Limb (tissue), 2 donors: ENCODE measurements around the gene RPP40.

Experiments used
- DNase-seq, 2 donors: peaks; one replicate each; pipeline ENCODE4 v3.0.0-alpha.2; 2016; ENCODE audit errors: extremely low spot score in 2 of 2

The RPP40 gene

DNA sequence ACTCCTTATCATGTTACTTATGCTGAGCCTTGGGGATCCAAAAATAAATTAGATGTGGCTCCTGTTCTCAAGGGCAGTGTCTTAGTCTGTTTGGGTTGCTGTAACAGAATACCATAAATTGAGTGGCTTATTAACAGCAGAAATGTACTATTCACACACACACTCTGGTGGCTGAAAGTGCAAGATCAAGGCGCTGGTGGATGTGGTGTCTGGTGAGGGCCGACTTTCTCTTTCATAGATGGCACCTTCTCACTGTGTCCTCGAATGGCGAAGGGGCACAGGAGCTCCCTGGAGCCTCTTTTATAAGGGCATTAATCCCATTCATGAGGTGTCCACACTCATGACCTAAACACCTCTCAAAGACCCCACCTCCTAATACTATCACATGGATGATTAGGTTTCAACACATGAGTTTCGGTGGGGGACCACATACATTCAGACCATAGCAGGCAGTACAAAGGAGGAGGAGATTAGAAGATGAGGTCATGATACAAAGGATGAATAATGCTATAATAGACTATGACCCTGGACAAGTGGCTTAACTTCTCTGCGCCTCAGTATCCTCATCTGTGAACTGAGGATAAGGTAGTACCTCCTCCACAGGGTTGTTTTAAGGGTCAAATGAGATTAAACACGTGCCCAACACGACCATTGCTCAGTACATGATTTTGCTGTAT is 34.1 kb downstream of the RPP40 start:
- DNase-seq: no peak

DNA sequence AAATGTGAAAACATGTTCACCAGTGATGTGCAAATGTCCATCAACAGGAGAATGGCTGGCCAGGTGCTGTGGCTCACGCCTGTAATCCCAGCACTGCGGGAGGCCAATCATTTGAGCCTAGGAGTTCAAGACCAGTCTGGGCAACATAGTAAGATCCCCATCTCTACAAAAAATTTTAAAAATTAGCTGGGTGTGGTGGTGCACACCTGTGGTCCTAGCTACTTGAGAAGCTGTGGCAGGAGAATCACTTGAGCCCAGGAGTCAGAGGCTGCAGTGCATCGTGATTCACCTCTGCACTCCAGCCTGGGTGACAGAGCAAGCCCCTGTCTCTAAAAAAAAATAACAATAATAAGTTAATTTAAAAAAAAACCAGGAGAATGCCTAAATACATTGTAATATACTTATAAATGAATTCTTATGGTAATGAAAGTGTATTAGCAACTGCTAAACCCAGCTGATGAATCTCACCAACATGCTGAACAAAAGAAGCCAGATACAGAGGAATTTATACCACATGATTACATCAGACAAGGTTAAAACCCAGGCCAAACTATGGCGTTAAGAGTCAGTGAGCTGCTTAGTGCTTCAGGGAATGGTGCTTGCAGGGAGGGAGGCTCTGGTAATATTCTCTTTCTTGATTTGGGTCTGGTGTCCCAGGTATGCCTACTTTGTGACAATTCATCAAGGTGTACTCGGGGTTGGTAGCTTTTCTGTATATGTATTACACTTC is 36.4 kb downstream of the RPP40 start:
- no peak for DNase-seq

DNA sequence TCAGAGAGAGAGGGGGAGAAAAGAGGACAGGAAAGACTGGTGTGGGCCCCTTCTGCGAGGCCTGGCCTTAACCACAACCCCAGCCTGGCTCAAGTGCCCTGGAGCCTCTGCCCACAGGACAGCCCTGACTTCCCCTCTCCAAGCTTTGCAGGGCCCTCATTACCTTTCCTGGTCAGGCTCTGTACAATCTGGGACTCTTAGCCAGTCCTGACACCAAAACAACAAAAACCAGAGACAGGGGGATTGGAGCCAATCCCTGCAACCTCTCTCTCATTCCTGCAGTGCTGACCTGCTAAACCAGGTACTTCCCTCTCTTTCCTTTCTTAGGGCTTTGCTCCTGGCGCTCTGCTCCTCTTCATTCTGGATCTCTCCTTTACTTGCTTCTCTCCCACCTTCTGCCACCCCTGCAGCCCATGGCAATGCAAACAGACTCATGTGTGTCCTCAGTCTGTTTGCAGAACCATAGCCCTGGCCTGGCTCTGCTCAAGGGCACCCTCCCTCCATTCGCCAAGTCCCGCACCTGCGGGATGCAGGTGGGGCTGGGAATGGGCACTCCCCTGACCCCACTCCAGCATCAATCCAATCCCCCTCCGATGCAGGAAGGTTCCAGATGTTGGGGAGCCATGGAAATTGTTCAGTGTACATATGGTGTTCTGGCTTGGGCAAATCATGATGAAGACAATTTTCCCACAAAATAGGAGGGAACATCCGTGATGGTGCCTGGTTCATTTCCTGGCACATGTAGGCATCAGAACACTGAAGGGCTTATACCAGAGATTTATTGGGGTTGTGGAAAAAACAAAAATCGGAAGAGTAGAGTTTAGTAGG is 38.1 kb downstream of the RPP40 start:
- no peak for DNase-seq

DNA sequence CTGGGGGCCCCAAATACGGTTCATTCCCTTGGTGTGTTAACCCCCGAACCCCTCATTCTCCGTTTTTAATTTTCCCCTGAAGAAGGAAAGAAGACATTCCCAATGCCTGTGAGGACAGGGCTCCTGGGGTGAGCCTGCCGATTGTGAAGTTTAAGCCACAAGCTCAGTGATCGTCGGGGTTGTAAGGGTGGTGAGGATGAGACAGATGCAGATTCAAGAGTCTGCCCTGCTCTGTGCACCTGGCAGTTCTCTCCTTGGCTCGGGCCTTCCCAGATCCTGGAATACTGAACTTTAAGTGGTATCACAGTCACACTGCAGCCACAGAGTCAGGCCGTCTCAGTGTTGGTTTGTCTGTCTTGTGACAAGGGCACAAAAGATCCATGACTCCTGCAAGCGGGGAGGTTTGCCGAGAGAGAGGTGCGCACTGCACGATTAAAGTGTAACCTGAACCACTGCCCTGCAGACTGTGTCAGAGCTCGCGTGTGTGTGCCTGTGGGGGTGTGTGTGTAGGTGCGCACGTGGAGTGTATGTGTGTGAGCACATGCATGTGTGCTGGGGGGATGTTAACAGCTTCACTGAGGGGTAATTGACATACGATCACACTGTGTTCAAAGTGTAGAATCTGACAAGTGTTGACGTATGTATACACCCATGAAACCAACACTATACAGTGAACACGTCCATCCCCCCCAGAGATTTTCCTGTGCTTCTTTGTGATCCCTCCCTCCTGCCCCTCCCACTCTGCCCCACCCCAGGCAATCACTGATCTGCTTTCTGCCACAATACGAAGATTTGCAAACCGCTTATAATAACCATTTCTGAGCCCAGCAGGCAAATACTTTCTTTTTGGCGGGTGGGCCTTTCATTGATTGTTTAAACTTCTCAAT is 38.9 kb downstream of the RPP40 start:
- DNase-seq: no peak

DNA sequence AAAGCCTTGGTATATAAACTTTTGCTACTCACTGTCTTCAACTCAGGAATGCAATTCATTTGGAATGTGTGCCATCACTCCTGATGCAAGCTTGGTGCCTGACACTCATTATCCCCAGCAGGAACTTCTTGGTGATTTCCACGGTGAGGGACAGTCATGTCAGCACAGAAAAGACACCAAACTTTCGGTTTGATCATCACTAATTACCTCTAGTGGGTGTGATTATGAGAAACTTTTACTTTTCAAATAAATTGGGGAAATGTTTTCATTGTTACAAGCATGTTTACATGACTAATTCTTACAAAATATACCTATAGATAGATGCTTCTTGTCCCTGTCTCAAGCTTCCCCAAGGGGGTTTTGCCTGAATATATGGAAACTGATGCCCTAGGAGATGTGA is 40.9 kb downstream of the RPP40 start:
- no peak for DNase-seq

DNA sequence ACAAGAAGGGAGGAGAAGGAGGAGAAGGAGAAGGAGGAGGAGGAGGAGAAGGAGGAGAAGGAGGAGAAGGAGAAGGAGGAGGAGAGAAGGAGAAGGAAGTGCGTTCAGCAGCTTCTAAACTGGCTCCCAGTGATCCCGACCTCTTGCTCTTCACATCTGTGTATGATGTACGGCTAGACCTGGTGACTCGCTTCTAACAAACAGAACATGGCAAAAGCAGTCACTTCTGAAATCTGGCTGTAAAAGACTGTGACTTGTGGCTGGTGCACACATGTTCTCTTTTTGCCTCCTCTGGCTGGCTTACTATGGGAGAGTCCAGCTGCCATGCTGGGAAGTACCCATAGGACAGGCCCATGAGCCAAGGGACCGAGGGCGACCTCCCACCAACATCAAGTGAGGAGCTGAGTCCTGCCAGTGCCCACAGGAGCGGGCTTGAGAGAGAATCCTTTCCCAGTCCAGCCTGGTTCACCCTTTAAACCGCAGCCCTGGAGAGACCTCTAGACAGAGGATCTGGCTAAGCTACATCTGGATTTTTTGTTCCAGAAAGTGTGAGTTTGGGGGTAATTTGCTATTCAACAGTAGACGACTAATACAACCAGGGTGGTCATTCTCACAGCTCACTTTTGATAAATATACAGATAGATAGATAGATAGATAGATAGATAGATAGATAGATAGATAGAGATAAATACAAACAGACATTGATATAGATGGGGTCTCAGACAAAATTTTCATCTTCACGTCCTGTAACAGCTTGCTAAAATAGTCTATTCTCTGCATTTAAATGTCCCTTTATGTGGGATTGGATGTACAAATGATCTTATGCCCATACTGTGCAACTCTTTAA is 42.3 kb downstream of the RPP40 start:
- DNase-seq: no peak

DNA sequence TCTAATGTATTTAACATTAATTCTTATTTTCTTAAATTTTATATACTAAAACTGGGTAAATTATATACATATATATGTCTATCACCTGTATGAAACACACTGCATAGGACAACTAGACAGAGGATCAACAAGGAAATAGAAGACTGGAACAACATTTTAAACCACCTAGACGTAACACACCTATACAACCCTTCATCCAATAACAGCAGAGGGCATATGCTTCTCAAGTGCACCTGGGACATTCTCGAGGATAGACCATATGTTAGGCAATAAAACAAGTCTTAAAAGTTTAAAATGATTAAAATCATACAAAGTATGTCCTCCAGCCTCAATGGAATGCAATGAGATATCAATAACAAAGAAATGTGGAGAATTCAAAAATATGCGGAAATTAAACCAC is 45.2 kb downstream of the RPP40 start:
- no peak for DNase-seq

DNA sequence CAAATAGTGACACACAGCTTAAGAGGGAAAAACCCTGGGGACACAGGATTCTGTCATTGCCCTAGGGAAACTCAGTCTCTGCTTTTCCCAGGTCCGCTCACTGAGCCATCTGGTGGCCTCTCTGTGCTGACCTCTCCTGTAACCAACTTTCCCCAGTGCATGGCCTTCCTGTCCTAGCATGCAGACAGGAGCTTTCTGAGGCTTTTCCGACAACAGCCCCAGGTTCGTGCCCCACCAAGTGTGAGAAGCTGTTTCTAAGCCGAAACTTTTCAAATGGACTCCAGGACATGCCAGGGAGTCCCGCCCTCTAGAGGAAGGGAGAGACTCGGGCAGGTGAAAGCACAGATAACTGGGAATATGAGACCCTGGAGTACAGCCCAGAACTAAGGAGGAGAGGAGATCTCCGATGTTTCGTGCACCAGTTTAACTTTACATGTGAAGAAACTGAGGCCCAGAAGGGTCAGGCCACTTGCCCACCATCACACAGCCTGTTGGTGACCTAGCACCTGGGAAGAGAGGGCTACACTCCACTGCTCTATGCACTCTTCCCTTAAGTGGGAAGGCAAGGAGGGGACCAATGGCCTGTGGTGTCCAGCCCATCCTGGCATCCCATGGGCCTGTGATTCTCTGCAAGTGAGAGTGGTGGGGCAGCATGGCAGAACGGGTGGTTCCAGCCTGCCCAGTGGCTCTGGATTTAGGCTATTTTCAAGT is 46.2 kb downstream of the RPP40 start:
- DNase-seq: no peak

DNA sequence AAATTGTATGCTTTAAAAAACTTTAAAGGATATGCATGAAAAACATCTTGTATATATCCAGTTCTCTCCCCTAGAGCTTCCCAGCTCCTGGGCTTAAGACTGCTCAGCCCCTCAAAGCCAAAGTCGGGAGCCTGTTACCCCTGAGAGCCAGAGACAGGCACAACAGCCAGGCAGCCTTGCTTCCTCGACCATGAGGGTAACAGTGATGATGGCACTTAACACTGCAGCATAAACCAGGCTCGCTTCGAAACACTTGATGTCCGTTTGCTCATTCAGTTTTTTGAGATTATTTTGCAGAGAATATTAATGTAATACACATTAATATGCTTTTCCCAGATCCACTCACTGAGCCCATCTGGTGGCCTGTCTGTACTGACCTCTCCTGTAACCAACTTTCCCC is 47.2 kb downstream of the RPP40 start:
- DNase-seq: no peak

DNA sequence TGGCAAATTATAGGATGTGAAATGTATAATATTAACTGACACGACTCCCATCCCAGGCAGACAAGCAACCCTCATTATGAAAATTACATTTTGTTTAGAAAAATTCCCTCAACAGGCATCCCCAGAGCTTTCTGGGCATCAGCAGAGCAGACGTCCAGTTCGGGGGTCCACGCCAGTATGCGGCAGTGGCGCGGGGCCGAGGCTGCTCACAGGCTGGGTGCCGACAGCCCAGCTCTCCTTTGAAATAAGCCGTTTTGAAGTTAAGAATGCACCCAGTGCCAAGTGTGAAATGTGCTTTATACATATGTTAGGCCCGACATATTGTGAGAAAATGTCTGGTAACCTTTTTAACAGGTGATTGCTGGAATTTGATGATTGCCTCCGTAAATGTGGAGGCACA is 50.4 kb downstream of the RPP40 start:
- DNase-seq: no peak

DNA sequence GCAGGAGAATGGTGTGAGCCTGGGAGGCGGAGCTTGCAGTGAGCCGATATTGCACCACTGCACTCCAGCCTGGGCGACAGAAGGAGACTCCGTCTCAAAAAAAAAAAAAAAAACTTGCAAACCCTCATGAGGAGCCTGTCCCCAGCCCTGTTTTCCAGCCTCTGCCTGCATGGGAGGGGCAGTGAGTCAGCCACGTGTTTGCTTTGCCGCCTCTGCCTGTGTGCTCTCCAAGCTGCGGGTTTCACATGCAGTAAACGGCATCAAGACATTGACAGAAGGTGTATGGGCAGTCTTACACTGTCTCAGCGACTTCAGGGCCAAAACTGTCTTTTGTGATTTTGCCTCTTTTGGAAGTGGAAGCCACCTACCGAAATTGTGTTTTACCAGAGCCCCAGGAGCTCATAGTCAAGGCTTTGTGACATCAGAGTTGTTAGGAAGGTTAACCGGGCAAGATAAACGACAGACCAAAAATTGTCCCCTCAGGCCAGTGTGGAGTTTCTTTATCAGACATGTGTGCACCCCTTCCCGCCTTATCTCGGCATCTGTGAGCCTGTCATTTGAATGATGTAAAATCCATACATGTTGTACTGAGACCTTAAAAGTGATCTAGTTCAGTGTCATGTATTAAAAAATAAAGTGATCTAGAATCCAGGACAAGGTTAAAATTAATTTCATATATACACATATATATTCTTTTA is 52.9 kb downstream of the RPP40 start:
- no peak for DNase-seq

DNA sequence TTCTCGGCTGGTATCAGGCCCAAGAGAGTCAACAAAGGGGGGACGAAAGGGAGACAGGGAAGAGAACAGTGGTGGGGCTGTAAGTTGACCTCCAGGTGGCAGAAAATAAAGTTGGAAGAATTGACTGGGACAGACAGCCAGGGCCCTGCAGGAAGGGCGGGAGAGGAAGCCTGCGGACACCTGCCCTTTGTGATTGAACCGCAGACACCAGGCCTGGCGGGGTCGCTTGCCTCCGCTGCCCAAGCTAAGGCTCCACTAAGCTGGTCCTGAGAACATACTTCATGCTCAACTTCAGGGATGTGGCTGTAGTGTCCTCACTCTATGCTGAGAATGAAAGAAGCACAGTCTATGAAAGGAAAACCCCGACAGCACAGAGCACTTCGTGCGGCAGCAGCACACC is 53.8 kb downstream of the RPP40 start:
- no peak for DNase-seq

DNA sequence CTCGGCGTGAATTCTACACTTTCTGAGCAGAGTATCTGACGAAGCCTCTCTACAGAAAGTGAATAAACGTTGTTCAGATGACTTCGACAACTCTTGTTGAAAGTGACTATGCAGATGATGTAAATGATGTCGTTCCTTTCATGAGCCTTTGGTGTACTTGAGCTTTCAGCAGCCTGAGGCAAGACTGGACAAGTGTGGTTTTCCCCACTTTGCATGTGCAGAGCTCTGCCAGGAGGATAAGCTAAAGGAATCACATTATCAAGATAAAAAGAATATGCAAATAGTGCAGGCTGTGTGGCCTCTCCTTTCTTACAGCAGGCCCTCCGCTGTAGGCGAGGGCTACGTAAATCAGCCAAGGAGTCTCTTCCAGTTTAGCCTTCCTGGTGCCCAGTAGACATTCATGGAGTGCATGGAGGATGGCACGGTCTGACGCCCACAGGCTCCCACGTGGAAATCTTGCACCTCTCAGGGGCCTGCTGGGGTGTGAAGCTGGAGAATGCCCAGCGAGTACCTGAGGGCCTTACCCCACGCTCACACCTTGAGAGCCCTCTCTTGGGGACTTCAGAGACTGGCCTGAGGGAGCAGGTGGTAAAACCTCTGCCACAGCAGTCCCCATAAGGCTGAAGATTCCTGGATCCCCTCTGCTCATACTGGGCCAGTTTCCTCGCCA is 54.9 kb downstream of the RPP40 start:
- no peak for DNase-seq

DNA sequence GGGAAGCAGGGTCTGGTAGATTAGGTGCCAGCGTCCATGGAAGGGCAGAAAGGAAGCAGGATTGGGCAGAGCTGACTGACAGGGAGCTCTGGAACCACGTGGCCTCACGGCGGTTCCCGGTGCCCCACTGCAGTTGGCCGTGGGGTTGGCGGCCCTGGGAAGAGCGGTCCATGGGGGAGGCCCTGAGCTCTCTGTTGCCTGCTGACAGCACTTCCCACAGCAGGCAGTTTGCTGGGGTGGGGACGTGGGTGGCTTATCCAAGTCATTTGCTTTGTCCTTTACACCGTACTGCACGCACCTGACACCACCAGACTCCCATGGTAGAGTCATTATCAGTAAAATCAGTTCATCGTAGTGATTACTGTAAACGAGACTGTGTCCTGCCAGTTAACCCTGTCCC is 56.1 kb downstream of the RPP40 start:
- no peak for DNase-seq

DNA sequence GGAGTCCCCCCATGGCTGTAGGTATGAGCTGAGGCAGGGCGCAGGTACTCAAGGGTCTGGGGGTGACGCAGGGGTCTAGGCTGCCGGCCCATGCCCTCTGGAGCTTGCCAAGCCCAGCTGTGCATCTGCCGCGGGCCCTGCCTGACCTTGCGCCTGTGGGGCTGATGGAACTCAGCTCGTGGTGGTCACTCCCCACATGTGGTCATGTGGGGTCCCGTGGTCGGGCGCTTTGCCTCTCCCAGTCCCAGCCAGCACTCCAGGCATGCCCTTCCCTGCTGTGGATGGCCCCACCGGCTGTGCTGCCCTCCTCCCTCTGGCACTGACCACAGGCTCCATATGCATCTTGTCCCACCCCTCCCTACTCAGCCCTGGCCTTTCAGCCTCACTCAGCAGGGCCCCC is 57.3 kb downstream of the RPP40 start:
- DNase-seq: no peak
